T-helper 2 cell treated with Interferon-gamma antibody and Interleukin-4, amounts not matched to agents 5 μg/mL and 100 μg/mL, for 36 hours (primary cell): ENCODE measurements around the gene OLFML1.

ENCODE experiments used
- DNase-seq: peaks from one replicate; pipeline ENCODE4 v3.0.0; 2021; ENCODE audit warnings: low spot score
- H3K27ac Mint-ChIP-seq: one replicate; pipeline ENCODE4 v1.8.0; 2021; ENCODE audit warnings: mild to moderate bottlenecking, mixed read lengths
- H3K27me3 Mint-ChIP-seq: one replicate; pipeline ENCODE4 v1.8.0; 2021; ENCODE audit warnings: low read depth, mixed read lengths
- H3K36me3 Mint-ChIP-seq: one replicate; pipeline ENCODE4 v1.8.0; 2021; ENCODE audit warnings: low read depth, mixed read lengths
- H3K4me1 Mint-ChIP-seq: one replicate; pipeline ENCODE4 v1.8.0; 2021; ENCODE audit warnings: low read depth, mixed read lengths
- H3K4me3 Mint-ChIP-seq: one replicate; pipeline ENCODE4 v1.8.0; 2022; ENCODE audit warnings: mild to moderate bottlenecking, moderate library complexity, mixed read lengths
- H3K9me3 Mint-ChIP-seq: one replicate; pipeline ENCODE4 v1.8.0; 2021; ENCODE audit warnings: mixed read lengths

OLFML1 gene

GRCh38 chr11:7559398-7560283 is 74.3 kb downstream of the OLFML1 start:
- Mint-ChIP-seq H3K4me1 (no peaks in the 10 kb centered on the region), H3K4me3 (no peak overlapping the region), H3K27me3 (peaks cover 7% of the 10 kb centered on the region), H3K9me3 (no peaks in the 10 kb centered on the region), H3K36me3 (no peaks in the 10 kb centered on the region), H3K27ac (no peak overlapping the region)
- DNase-seq = no peak
